22Rv1 (cell line): Measurements from ENCODE around the gene EFNB2.

Source experiments
- H3K27ac ChIP-seq: fragments of 450-650 bp; 2 replicates; pipeline ENCODE4 v1.5.1; 2017
- CTCF ChIP-seq: fragments of 450-650 bp; IDR thresholded peaks from 2 replicates; pipeline ENCODE4 v1.5.1; 2017; ENCODE audit warnings: mild to moderate bottlenecking
- ZFX ChIP-seq: fragments of 450-650 bp; IDR thresholded peaks from 2 replicates; pipeline ENCODE4 v1.6.1; 2017; ENCODE audit warnings: antibody characterized with exemption, borderline replicate concordance

EFNB2 gene

GRCh38 chr13:106497079-106497478, 38.4 kb downstream of the EFNB2 start:
- TF ChIP-seq ZFX (no peak), CTCF (no peak)
- no peak overlapping the region for H3K27ac ChIP-seq

GRCh38 chr13:106496072-106496997, 39.1 kb downstream of the EFNB2 start:
- no peak for TF ChIP-seq ZFX
- no peak for TF ChIP-seq CTCF
- no peak overlapping the region for H3K27ac ChIP-seq

- TF ChIP-seq ZFX (no peak), CTCF (no peak)
- no peak overlapping the region for H3K27ac ChIP-seq
Observed at GRCh38 chr13:106494936-106495335, 40.5 kb downstream of the EFNB2 start.

- TF ChIP-seq ZFX (no peak), CTCF (no peak)
- no peak overlapping the region for H3K27ac ChIP-seq
Observed at GRCh38 chr13:106494506-106494905, 41.0 kb downstream of the EFNB2 start.

- H3K27ac ChIP-seq = no peak overlapping the region
- TF ChIP-seq ZFX (no peak), CTCF (no peak)
Observed at GRCh38 chr13:106493533-106494220, 41.8 kb downstream of the EFNB2 start.

- TF ChIP-seq CTCF = no peak
Observed at GRCh38 chr13:106492588-106493475, 42.6 kb downstream of the EFNB2 start.

More at GRCh38 chr13:106492588-106493475, 42.6 kb downstream of the EFNB2 start:
- H3K27ac ChIP-seq = no peak overlapping the region
